BE2C (cell line): ENCODE measurements around the gene SEMA6B.

ENCODE experiments used
- DNase-seq: peaks from one replicate; pipeline ENCODE4 v3.0.0-alpha.2; 2020
- H3K27me3 ChIP-seq: fragments of 250-450 bp; sonication (Bioruptor Pico); 2 replicates; pipeline ENCODE4 v1.5.1; 2020; ENCODE audit warnings: mild to moderate bottlenecking
- H3K36me3 ChIP-seq: fragments of 250-450 bp; sonication (Bioruptor Pico); 2 replicates; pipeline ENCODE4 v1.5.1; 2020; ENCODE audit warnings: mild to moderate bottlenecking
- H3K4me1 ChIP-seq: fragments of 250-450 bp; sonication (Bioruptor Pico); 2 replicates; pipeline ENCODE4 v1.5.1; 2020
- H3K4me3 ChIP-seq: 2 replicates; pipeline ENCODE4 v1.5.1; 2011; ENCODE audit warnings: low read depth, low read length
- H3K9me3 ChIP-seq: fragments of 250-450 bp; sonication (Bioruptor Pico); 2 replicates; pipeline ENCODE4 v1.5.1; 2020
- TF ChIP-seq, protein P1 (sequence below): IDR thresholded peaks from 2 replicates; pipeline ENCODE4 v1.5.1; 2012; ENCODE audit warnings: mild to moderate bottlenecking, low read depth, low read length

The SEMA6B gene

GRCh38 chr19:4506449-4507149 is 52.9 kb downstream of the SEMA6B start:
- Histone ChIP-seq H3K36me3 (peaks cover 13% of the 10 kb centered on the region), H3K4me3 (no peak overlapping the region), H3K27me3 (no peaks in the 10 kb centered on the region), H3K4me1 (no peaks in the 10 kb centered on the region), H3K9me3 (no peaks in the 10 kb centered on the region)
- no peak for DNase-seq
- TF ChIP-seq, protein P1, sequence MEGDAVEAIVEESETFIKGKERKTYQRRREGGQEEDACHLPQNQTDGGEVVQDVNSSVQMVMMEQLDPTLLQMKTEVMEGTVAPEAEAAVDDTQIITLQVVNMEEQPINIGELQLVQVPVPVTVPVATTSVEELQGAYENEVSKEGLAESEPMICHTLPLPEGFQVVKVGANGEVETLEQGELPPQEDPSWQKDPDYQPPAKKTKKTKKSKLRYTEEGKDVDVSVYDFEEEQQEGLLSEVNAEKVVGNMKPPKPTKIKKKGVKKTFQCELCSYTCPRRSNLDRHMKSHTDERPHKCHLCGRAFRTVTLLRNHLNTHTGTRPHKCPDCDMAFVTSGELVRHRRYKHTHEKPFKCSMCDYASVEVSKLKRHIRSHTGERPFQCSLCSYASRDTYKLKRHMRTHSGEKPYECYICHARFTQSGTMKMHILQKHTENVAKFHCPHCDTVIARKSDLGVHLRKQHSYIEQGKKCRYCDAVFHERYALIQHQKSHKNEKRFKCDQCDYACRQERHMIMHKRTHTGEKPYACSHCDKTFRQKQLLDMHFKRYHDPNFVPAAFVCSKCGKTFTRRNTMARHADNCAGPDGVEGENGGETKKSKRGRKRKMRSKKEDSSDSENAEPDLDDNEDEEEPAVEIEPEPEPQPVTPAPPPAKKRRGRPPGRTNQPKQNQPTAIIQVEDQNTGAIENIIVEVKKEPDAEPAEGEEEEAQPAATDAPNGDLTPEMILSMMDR, result peak; percentile 20; the same call in 1 of the 2 replicates

DNA sequence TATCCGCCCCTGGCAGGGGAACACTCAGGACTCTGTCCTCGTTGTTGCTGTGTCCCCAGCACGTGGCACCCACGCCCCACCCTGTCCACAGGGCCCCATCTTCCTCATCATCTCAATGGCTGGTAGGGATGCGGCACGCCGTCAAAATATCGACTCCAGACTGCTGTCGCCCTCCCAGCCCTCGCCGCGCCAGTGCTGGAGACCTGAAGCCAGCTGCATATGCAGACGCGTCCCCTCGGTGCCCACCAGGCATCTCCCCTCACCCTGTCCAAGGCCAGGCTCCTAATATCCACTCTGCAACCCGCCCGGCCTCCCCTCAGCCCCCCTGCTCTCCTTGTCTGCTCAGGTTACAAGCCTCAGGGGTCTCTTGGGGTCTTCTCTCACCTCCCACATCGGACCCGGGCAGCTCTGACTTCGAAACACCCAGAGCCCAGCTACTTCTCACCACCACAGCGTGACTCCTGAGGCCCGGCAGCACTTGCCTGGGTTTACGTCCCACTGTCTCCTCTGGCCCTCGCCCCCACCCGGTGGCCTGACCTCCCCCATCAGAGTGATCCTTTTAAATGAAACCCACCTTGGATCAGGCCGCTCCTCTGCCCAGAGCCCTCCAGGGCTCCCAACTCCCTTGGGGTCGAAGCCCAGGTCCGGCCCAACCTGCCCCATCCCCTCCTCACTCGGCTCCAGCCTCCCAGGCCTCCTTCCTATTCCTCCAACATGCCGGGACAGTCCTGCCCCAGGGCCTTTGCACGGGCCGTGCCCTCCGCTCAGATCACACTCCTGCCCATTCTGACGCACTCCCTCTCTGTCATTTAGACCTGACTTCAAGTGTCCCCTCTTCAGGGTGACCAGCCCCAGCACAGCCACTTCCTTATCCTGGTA is 53.7 kb downstream of the SEMA6B start:
- no peaks in the 10 kb centered on the region for H3K27me3 ChIP-seq
- no peaks in the 10 kb centered on the region for H3K9me3 ChIP-seq
- TF ChIP-seq, protein P1, result no peak
- no peak overlapping the region for H3K4me3 ChIP-seq
- H3K36me3 ChIP-seq, result peaks cover 21% of the 10 kb centered on the region
- no peak for DNase-seq
- no peaks in the 10 kb centered on the region for H3K4me1 ChIP-seq

DNA sequence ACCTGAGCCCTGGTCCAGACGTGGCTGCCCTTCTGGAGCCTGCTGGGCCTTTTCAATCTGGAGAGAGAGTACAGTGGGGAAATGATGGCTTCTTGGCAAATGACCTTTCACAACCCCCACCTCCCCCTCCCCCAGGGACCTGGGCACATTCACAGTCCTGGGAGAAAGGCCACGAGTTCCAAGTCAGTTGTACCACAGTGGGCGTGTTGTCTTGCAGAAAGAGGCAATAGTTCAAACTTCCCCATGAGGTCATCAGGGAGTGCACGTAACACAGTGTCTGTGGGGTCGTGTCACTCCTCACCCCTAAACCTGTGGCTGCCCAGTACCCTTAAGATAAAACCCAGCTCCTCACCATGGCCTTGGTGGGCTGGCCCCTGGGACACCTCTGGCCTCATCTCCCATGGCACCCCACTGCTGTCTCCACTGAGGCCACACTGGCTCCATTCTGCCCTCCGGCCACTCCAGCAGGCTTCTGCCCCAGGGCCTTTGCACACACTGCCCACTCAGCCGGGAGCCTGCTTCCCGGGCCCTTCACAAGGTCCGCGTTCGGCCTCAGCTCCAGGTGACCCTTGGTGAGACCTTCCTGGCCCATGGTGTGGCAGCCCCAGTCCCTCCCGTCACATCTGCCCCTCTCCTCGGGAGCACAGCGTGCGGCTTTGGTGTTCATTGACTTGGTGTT is 54.5 kb downstream of the SEMA6B start:
- peaks cover 23% of the 10 kb centered on the region for H3K36me3 ChIP-seq
- no peaks in the 10 kb centered on the region for H3K4me1 ChIP-seq
- no peak for DNase-seq
- H3K4me3 ChIP-seq, result no peak overlapping the region
- TF ChIP-seq, protein P1, result no peak
- H3K9me3 ChIP-seq, result no peaks in the 10 kb centered on the region
- no peaks in the 10 kb centered on the region for H3K27me3 ChIP-seq

DNA sequence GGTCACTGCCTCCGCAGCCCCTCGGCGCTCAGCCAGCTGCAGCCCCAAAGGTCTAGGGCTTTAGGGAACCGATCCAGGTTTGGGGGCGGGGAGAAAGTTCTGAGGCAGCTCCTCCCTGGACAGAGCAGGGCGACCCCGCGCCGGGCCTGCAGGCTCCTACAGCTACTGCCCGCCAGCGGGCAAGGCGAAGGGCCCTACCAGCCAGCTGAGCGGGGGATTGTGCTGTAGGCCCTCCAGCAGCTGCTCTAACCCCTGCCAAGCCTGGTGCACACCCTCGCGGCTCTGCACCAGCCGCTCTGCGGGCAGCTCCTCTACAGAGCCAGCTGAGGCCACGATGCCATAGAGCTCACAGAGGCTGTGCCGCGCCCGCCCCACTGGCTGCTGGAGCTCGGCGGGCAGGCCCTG is 55.2 kb downstream of the SEMA6B start:
- Histone ChIP-seq H3K36me3 (peaks cover 23% of the 10 kb centered on the region), H3K4me1 (no peaks in the 10 kb centered on the region)

GRCh38 chr19:4503825-4504170 is 55.7 kb downstream of the SEMA6B start:
- H3K36me3 ChIP-seq, result peaks cover 24% of the 10 kb centered on the region
- H3K9me3 ChIP-seq, result no peaks in the 10 kb centered on the region
- TF ChIP-seq, protein P1, result no peak
- no peaks in the 10 kb centered on the region for H3K27me3 ChIP-seq
- DNase-seq, result no peak
- no peaks in the 10 kb centered on the region for H3K4me1 ChIP-seq
- H3K4me3 ChIP-seq, result no peak overlapping the region

More for the DNA sequence above, 55.2 kb downstream of the SEMA6B start:
- TF ChIP-seq, protein P1, result no peak
- H3K4me3 ChIP-seq, result no peak overlapping the region
- DNase-seq, result no peak
- no peaks in the 10 kb centered on the region for H3K27me3 ChIP-seq
- H3K9me3 ChIP-seq, result no peaks in the 10 kb centered on the region
